ENCODE measurements around the gene LYZL4.

DNA sequence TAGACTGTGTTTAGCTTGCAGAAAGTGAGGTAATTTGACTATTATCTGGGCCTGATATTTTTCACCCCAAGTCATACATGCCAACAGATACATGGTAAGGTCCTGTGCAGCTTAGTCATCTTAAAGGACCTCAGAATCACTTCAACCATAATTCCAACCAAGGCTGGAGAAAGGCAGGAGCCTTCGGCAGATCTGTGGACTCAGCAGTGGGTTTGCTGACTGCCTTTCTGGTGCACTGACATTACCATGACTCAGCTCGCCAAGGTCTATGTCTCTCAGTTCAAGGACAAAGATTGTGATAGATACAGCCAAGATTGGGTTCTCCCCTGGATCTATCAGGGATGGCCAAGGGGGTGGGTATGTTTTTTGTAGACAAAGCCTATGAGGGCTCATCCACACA lies 32.7 kb downstream of the LYZL4 start:
- TF ChIP-seq, protein P1, sequence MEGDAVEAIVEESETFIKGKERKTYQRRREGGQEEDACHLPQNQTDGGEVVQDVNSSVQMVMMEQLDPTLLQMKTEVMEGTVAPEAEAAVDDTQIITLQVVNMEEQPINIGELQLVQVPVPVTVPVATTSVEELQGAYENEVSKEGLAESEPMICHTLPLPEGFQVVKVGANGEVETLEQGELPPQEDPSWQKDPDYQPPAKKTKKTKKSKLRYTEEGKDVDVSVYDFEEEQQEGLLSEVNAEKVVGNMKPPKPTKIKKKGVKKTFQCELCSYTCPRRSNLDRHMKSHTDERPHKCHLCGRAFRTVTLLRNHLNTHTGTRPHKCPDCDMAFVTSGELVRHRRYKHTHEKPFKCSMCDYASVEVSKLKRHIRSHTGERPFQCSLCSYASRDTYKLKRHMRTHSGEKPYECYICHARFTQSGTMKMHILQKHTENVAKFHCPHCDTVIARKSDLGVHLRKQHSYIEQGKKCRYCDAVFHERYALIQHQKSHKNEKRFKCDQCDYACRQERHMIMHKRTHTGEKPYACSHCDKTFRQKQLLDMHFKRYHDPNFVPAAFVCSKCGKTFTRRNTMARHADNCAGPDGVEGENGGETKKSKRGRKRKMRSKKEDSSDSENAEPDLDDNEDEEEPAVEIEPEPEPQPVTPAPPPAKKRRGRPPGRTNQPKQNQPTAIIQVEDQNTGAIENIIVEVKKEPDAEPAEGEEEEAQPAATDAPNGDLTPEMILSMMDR (IDR thresholded peaks at IDR 0.05; ENCODE audit: low read depth, low read length): no peak
- TF ChIP-seq POLR2A (IDR thresholded peaks at IDR 0.05; ENCODE audit: extremely low read depth, insufficient read length): no peak
